RWPE1 (cell line): ENCODE data around the gene TIMM29.

Experiments used
- CTCF ChIA-PET: fragments of 350-600 bp; sonication (Branson Sonifier 250); formaldehyde crosslinking; extraction: SDS; loops from one replicate; lab custom pipeline; 2021; lab: Yijun Ruan, JAX
- POLR2A ChIA-PET: fragments of 400-600 bp; formaldehyde crosslinking; extraction: SDS; loops from one replicate; lab custom pipeline; 2020; ENCODE audit warnings: antibody characterized with exemption; ENCODE audit not compliant: low non-redundant PET; lab: Yijun Ruan, JAX
- DNase-seq: peaks from one replicate; pipeline ENCODE4 v3.0.0; 2012; ENCODE audit warnings: low spot score
- H3K27ac ChIP-seq: fragments of 450-650 bp; 2 replicates; pipeline ENCODE4 v1.5.1; 2017
- TF ChIP-seq, protein P1 (sequence below): fragments of 450-650 bp; conservative IDR thresholded peaks from 2 replicates; pipeline ENCODE4 v1.5.1; 2017; ENCODE audit warnings: low read depth, mild to moderate bottlenecking

Gene TIMM29

DNA sequence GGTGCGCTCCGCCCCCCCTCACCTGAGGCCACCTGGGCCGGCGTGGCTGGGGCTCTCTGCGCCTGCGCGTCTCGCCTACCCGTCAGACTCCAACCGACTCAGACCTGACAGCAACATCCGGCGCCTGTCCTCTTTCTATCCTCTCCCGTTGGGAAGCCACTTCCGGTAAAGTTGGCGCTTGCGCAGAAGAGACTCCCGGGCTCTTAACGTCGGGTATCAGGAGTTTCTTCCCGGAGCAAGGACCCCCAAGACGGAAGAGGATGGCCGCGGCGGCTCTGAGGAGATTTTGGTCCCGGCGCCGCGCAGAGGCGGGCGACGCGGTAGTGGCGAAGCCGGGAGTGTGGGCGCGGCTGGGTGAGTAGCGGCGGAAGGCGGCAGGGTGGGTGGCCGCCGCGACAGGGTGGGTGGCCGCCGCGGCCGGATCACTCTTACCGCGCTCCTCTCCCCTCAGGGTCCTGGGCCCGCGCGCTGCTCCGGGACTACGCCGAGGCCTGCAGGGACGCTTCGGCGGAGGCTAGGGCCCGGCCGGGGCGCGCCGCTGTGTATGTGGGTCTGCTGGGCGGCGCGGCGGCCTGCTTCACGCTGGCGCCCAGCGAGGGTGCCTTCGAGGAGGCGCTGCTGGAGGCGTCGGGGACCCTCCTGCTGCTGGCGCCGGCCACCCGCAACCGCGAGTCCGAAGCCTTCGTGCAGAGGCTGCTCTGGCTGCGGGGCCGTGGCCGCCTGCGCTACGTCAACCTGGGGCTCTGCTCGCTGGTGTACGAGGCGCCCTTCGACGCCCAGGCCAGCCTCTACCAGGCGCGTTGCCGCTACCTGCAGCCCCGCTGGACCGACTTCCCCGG lies at the start of gene TIMM29, which contains the start of gene YIPF2:
TIMM29 (plus strand) TSS at position 249 of the 839 bp plus-strand sequence; CDS start at position 261, 12 bp downstream.
YIPF2 (minus strand) TSS at position 77 of the 839 bp plus-strand sequence. CDS start 229 bp downstream, outside the sequence.
- CTCF ChIA-PET, result interaction anchor here (1.3 kb wide), 1 partner anchor 58 kb away, joined by 4 read pairs; no protein-coding TSS in a partner anchor
- POLR2A ChIA-PET, result no interaction called here
- H3K27ac ChIP-seq, result peak within 1 kb of the TSS; percentile 81
- TF ChIP-seq, protein P1, sequence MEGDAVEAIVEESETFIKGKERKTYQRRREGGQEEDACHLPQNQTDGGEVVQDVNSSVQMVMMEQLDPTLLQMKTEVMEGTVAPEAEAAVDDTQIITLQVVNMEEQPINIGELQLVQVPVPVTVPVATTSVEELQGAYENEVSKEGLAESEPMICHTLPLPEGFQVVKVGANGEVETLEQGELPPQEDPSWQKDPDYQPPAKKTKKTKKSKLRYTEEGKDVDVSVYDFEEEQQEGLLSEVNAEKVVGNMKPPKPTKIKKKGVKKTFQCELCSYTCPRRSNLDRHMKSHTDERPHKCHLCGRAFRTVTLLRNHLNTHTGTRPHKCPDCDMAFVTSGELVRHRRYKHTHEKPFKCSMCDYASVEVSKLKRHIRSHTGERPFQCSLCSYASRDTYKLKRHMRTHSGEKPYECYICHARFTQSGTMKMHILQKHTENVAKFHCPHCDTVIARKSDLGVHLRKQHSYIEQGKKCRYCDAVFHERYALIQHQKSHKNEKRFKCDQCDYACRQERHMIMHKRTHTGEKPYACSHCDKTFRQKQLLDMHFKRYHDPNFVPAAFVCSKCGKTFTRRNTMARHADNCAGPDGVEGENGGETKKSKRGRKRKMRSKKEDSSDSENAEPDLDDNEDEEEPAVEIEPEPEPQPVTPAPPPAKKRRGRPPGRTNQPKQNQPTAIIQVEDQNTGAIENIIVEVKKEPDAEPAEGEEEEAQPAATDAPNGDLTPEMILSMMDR, result no peak
- DNase-seq, result peak; percentile 97

DNA sequence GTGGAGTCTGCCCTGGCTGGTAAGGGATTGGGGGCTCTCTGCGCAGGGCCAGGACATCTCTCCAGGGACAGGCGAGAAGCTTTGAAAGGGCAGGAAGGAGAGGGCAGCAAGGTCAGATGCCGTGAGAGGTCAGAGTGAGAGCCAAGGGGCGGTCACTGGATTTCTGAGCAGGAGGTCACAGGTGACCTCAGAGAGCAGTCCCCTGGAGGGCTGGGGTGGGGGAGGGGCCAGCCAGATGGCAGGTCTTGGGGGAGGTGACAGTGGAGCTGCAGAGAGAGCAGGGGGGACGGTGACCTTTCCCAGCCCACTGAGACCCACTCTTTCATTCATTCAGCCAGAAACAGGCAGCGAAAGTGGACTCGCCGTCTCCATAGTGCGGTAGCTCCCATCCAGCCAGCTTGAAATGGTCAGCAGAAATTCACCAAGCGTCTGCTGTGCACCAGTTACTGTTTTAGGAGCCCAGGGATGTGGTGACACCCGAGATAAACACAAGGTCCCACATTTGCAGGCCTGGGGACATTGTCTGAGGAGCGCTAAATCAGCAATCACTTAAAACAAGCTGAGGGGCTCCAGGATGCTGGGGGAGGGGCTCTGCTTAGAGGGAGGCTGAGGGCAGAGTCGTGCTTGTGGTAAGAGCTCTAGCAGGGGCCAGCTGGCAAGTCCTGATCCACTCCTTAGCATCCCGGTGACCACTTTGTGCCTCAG lies 47.1 kb upstream of the TIMM29 start:
- POLR2A ChIA-PET, result interaction anchor here (0.5 kb wide), 1 partner anchor 192 kb away, joined by 4 read pairs; no protein-coding TSS in a partner anchor
- CTCF ChIA-PET, result no interaction called here
- DNase-seq, result no peak
- peak overlapping the region; percentile 67 for H3K27ac ChIP-seq
- TF ChIP-seq, protein P1, result no peak

DNA sequence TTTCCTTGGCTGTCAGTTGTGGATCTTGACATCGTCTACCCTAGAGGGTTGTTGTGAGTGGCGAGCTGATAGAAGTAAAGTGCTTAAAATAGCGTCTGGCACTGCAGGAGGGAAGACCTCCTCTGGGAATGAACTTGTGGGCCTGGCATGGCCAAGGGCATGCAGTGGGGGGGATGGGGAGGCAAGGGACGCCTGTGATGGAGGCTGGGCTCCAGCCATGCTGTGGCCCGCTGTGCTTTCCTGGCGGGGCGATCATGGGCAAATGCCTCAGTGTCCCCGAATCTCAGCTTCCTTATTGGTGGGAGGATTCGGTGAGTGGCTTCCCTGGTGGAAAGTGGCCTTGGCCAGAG lies 46.5 kb upstream of the TIMM29 start:
- CTCF ChIA-PET, result no interaction called here
- no peak for DNase-seq
- POLR2A ChIA-PET, result interaction anchor here (0.5 kb wide), 1 partner anchor 191 kb away, joined by 4 read pairs; no protein-coding TSS in a partner anchor
- TF ChIP-seq, protein P1, result no peak
- peak overlapping the region; percentile 3; the same call in 1 of the 2 replicates for H3K27ac ChIP-seq

DNA sequence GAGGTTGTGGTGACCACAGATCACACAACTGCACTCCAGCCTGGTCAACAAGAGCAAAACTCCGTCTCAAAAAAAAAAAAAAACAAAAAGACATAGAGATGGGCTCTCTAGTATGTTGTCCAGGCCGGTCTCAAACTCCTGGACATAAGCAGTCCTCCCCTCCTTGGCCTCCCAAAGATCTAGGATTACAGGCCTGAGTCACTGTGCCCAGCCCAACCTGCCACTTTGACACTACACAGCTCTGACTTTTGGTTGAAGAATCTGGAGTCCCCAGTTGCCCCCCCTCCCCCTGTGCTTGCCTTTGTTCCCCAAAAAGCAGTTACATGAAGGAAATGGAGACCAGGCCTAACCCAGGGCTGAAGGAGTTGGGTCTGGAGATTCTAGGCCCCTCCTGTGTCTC lies 44.3 kb upstream of the TIMM29 start:
- CTCF ChIA-PET, result no interaction called here
- TF ChIP-seq, protein P1, result no peak
- POLR2A ChIA-PET, result no interaction called here

DNA sequence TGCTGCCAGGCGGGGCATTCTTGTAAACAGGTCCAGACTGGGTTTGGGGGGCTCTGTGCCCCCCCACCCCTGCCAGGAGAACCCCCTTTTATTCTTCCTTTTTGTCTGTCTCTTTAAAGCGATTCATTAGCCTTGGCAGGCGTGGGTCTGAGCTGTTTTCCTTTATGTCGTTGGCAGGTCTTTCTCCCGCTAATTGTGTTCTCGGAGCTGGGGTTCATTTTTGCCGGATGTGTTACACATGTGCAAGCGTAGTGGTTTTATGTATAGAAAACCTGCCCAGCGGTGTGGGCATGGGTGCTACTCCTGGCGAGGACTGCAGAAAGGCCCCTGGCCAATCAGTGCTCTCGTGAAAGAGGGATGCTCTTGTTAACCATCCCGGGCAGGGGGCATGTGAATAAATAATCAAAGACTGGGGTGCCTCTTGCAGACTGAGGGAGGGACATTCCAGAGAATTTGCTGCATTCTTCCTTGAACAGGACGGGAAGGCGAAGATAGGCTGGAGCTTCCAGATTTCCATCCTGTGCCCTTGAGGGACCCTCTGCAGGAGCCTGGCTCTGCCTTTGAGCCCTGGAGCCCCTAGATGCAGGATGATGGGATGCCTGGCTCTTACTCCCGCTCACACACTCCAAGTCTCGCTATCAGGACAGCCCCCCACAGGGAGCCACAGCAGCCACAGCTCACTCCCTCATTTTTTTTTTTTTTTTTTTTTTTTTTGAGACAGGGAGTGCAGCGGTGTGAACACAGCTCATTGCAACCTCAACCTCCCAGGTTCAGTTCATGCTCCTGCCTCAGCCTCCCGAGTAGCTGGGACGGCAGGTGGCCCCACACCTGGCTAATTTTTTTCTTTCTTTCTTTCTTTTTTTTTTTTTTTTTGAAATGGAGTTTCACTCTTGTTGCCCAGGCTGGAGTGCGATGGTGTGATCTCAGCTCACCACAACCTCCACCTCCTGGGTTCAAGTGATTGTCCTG lies 43.1 kb upstream of the TIMM29 start:
- peak overlapping the region; percentile 41 for H3K27ac ChIP-seq
- POLR2A ChIA-PET, result no interaction called here
- DNase-seq, result no peak
- TF ChIP-seq, protein P1, result no peak
- CTCF ChIA-PET, result no interaction called here

More for the DNA sequence above, 44.3 kb upstream of the TIMM29 start:
- H3K27ac ChIP-seq, result peak overlapping the region; percentile 41
- DNase-seq, result no peak
